Measurements from ENCODE around the gene GXYLT1.

GRCh38 chr12:42187799-42188198, 43.1 kb upstream of the GXYLT1 start:
- TF ChIP-seq RFX5 (IDR thresholded peaks at IDR 0.05; ENCODE audit: low read length) (no peak), CTCF (IDR thresholded peaks at IDR 0.05) (no peak), MXI1 (IDR thresholded peaks at IDR 0.05; ENCODE audit: low read depth, low read length) (no peak), POLR2AphosphoS5 (IDR thresholded peaks at IDR 0.05; ENCODE audit: low read depth, low read length) (no peak), YY1 (IDR thresholded peaks at IDR 0.05; ENCODE audit: low read depth) (no peak)
